Muscle of back (tissue), 13 donors: Measurements from ENCODE around the gene YIF1B. TPM values are rescaled to one million over a fixed set of nuclear protein-coding genes. Genes with fewer than 3 reads are reported as not detected.
"Not testable (repeated sequence)": the region's sequence is repeated elsewhere in the genome, so short reads cannot be mapped to it uniquely, and the experiment has no call there.

Experiments used
- DNase-seq, 3 donors: peaks; one replicate each; pipeline versions ENCODE4 v3.0.0 to v3.0.0-alpha.2; 2013
- long read RNA-seq, 9 donors: transcript quantifications; one replicate each; lab custom pipeline, GENCODE V29; 2026
- polyA plus RNA-seq, 10 donors: library from polyadenylated mRNA; unstranded; fragments of 120-200 nt; gene quantifications; one replicate each; pipeline ENCODE4 v1.2.1, GENCODE V29; 2013; ENCODE audit not compliant: insufficient read length in 10 of 10

The YIF1B gene, protein sequence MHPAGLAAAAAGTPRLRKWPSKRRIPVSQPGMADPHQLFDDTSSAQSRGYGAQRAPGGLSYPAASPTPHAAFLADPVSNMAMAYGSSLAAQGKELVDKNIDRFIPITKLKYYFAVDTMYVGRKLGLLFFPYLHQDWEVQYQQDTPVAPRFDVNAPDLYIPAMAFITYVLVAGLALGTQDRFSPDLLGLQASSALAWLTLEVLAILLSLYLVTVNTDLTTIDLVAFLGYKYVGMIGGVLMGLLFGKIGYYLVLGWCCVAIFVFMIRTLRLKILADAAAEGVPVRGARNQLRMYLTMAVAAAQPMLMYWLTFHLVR
- polyA plus RNA-seq, result 10 to 100 TPM; 20.4 to 33.6 (median 24.6) TPM
- long read RNA-seq, donor 1, transcript YIF1B-216 (8 exons, 1,181 nt), result major isoform, 11 of 15 reads
- long read RNA-seq, donor 1, partial matches to known transcripts, result 0 of 15 reads
- long read RNA-seq, donor 1, other reads (novel, unspliced or antisense), result 0 of 15 reads
- long read RNA-seq, donor 2, transcript YIF1B-216 (8 exons, 1,181 nt), result major isoform, 5 of 157 reads
- long read RNA-seq, donor 2, partial matches to known transcripts, result 45 of 157 reads
- long read RNA-seq, donor 2, other reads (novel, unspliced or antisense), result 105 of 157 reads
- long read RNA-seq, donor 3, result 0 reads
- long read RNA-seq, donor 4, transcript YIF1B-216 (8 exons, 1,181 nt), result major isoform, 10 of 25 reads
- long read RNA-seq, donor 4, partial matches to known transcripts, result 9 of 25 reads
- long read RNA-seq, donor 4, other reads (novel, unspliced or antisense), result 0 of 25 reads
- long read RNA-seq, donor 5, transcript YIF1B-216 (8 exons, 1,181 nt), result major isoform, 11 of 16 reads
- long read RNA-seq, donor 5, partial matches to known transcripts, result 0 of 16 reads
- long read RNA-seq, donor 5, other reads (novel, unspliced or antisense), result 0 of 16 reads
- long read RNA-seq, donor 6, transcript YIF1B-216 (8 exons, 1,181 nt), result major isoform, 5 of 10 reads
- long read RNA-seq, donor 6, partial matches to known transcripts, result 0 of 10 reads
- long read RNA-seq, donor 6, other reads (novel, unspliced or antisense), result 0 of 10 reads
- long read RNA-seq, donor 7, partial matches to known transcripts, result 11 of 22 reads
- long read RNA-seq, donor 7, other reads (novel, unspliced or antisense), result 0 of 22 reads
- long read RNA-seq, donor 8, partial matches to known transcripts, result 6 of 10 reads
- long read RNA-seq, donor 8, other reads (novel, unspliced or antisense), result 0 of 10 reads
- long read RNA-seq, donor 9, partial matches to known transcripts, result 0 of 1 reads
- long read RNA-seq, donor 9, other reads (novel, unspliced or antisense), result 0 of 1 reads

DNA sequence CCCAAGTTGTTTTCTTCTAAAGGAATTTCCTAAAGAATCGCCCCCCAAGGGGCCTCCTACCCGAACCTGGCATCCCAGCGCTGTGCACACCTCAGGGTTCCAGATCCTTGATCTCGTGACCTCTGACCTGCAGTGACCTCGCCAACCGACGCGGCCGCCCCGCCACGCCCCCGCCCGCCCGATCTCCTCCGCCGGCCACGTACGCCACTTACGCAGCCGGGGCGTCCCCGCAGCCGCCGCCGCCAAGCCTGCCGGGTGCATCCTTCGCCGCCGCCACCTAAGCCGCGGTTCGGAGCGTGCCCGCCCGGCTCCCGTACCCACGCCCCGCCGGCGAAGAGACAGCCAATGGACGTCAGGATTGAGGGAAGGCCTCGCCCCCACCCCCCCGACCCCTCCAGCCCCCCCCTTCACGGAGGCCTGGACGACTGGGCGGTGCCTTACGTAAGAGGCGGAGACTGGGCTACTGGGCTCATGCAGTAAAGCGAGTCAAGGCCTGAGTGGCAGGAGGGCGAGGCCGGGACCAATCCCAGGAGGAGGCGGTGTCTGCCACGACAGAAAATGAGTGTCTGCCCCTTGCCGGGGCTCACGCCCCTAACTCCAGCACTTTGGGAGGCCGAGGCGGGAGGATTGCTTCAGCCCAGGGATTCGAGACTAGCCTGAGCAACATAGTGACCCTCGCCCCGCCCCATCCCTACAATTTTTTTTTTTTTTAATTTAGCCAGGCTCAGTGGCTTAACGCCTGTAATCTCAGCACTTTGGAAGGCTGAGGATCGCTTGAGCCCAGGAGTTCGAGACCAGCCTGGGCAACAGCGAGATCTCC, at the start of gene YIF1B:
Gene YIF1B (minus strand): TSS at position 291 of the 820 bp plus-strand sequence. CDS start 30 bp downstream, at position 261.
- peak; percentile 96 to 98 (median 97) for DNase-seq

- not testable (repeated sequence) for DNase-seq
These were observed 47.4 kb upstream of the YIF1B start for GRCh38 chr19:38362946-38363688.

DNA sequence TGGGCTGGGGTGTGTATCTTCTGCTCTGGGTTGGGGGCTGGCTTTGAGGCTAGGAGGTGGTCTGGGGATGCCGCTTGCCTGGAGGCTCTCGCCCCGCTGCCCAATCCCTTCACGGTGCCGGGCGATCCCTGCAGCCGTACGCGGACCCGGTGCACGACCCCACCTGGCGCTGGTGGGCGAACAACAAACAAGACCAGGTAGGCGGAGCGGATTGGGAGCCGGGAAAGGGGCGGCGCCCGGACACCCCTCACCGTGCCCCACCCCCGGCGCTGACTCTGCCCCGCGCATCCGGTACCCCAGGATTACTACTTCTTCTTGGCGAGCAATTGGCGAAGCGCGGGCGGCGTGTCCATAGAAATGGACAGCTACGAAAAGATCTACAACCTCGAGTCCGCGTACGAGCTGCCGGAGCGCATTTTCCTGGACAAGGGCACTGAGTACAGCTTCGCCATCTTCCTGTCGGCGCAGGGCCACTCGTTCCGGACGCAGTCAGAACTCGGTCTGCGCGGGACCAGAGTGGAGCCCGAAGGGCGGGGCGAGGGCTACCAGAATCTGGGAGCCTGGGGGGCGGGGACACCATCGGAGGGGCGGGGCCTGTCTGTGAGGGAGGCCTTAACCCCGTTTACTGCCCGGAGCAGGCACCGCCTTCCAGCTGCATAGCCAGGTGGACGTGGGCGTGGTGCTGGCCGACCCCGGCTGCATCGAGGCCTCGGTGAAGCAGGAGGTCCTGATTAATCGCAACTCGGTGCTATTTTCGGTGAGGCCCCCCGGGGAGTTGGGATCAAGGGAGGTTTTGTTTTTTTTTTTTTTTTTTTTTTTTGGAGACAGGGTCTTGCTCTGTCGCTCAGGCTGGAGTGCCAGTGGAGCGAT, 46.6 kb upstream of the YIF1B start:
- peak in 2 of 3 donors; percentile 35 to 62 for DNase-seq

DNA sequence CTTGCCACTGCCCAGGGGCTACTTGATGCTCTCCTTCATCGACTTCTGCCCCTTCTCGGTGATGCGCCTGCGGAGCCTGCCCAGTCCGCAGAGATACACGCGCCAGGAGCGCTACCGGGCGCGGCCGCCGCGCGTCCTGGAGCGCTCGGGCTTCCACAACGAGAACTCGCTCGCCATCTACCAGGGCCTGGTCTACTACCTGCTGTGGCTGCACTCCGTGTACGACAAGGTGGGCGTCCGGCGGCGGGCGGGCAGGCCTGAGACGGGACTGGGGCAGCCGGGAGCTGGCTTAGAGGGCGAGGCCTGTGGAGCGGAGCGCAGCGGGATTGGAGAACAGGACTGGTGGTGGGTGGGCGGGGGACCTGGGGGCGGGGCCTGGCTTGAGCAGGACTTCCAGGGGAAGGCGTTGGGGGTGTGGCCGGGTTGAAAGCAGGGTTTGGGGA, 45.9 kb upstream of the YIF1B start:
- peak; percentile 44 to 87 (median 65) for DNase-seq

DNA sequence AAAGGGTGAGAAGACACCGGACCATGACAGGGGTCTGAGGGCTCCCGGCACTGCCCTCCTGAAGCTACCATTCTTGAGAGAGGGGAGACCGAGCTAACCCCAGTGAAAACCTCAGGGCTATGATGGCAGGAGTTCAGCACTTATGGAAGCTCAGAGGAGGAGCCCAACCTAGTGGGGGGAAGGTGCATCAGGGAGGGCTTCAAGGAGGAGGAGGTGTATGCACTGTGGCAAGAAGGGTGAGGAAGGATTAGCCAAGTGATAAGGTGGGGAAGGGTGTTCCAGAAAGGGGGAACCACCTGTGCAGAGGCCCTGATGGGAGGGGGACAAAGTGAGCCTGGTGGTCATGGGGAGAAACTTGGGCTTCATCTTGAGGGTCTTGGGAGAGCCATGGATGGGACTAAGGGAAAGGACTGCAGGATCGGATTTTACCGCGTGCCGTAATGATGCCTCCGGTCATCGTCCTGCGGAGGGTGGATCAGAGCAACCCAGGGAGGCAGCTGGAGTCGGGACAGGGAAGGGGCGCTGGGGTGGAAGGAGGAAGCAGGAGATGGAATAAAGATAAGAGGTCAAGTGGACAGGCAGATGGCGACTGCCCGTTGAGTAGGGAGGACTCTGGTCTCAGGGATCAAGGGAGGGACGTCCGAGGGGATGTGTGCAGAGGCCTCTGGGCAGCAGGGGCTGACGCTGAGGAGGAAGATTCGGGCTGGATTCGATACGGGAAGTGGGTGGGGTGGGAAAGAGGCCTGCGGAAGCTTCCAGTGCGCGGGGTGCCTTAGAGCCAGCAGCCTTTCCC, 45.3 kb upstream of the YIF1B start:
- no peak for DNase-seq

- DNase-seq, result no peak
These were observed 44.6 kb upstream of the YIF1B start for GRCh38 chr19:38360351-38360750.

- no peak for DNase-seq
These were observed 43.7 kb upstream of the YIF1B start for GRCh38 chr19:38359242-38360021.

DNA sequence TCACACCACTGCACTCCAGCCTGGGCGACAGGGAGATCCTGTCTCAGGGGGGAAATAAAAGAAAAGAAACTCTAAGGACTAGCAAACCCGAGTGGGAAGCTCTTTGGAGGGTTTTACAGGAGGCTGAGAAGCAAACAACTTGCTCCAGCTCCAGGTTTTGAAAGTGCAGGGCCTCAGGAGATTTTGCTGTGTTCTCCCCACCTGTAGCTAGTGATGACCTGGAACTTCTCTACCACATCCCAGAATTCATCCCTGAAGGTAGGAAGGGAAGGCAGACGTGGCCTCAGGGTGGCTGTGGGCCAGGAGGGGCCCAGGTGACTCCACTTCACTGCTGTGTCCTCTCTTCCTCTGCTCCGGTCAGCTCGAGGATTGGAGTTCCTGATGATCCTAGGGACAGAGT, 42.3 kb upstream of the YIF1B start:
- no peak for DNase-seq

- no peak for DNase-seq
These were observed 40.3 kb upstream of the YIF1B start for GRCh38 chr19:38355728-38356725.

DNA sequence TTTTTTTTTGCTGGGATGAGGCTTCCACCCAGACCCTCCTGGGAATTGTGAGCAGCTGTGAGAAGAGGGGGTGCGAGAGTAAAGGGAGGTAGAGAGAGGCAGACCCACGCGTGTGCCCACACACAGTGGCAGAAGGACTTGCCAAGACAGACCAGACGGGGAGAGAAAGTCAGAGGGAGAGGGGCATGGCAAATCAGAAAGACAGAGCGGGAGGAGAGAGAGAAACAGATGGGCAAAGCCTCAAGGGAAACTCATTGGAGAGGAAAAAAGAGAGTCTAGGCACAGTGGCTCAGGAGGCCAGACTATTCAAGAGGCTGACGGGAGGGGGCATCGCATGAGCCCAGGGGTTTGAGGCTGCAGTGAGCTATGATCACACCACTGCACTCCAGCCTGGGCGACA, 36.9 kb upstream of the YIF1B start:
- no peak for DNase-seq

- no peak for DNase-seq
These were observed 36.2 kb upstream of the YIF1B start for GRCh38 chr19:38351865-38352395.

DNA sequence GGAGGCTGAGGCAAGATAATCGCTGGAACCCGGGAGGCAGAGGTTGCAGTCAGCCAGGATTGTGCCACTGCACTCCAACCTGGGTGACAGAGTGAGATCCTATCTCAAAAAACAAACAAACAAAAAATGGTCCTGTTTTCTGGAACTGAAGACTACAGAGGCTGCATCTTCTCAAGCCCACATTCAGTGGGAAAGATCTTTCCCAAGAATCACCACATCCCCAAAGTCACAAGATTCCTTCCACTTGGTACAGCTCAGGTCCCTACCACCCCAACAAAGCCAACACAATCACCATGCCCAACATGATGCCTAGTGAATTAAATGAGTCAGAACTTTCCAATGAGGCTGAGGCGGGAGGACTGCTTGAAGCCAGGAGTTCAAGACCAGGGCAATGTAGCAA, 35.1 kb upstream of the YIF1B start:
- DNase-seq, result no peak

GRCh38 chr19:38346837-38347236, 31.1 kb upstream of the YIF1B start:
- DNase-seq, result no peak

DNA sequence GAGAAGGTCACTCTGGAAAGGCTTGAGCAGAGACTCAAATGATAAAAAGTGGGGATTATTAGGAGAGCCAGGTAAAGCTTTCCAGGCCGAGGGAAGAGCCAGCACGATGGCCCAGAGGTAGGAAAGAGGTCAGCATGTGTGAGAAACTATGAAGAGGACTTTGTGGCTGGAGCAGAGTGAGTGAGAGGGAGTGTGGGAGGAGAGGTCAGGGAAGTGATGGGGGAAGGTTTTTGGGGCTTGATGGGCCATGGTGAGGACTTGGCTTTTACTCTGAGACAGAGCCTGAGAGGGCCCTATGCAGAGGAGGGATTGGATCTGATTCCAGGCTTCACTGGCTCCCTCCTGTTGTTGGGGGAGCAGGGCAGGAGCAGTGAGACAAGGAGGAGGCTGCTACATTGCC, 25.2 kb upstream of the YIF1B start:
- DNase-seq, result no peak

DNA sequence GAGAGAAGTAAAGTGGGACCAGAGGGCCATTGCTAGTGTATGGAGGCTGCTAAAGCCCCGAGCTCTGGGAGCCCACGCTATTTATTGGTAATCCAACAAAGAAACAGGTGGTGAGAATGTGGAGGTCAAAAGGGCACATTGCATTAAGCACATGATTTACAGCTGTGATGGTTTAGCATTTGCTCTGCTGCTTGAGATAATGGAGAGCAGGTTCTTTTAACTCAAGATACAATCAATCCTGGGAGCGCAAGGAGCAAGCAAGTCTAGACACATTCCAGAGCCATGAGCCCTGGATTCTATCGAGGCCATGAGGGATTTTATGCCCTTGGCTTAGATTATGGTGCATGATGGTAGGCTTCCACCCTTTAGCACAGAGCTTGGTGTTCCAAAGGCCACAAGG, 23.3 kb upstream of the YIF1B start:
- not testable (repeated sequence) for DNase-seq

DNA sequence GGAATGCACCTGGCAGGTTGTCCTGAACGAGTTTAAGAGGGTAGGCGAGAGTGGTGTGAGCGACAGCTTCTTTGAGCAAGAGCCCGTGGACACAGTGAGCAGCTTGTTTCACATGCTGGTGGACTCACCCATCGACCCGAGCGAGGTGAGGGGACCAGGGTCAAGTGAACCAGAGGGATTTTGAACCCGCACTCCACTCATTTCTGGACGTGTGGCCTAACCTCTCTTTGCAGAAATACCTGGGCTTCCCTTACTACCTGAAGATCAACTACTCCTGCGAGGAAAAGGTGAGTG, 21.6 kb upstream of the YIF1B start:
- DNase-seq, result no peak
